HEK293T (cell line): Measurements from ENCODE around the gene EPB41L3.

Experiments used
- ARNT ChIP-seq: fragments of 450-650 bp; IDR thresholded peaks from 2 replicates; pipeline ENCODE4 v1.6.1; 2017; ENCODE audit warnings: mild to moderate bottlenecking
- BHLHE40 ChIP-seq: fragments of 450-650 bp; IDR thresholded peaks from 2 replicates; pipeline ENCODE4 v1.6.1; 2016; ENCODE audit warnings: mild to moderate bottlenecking, moderate library complexity, borderline replicate concordance
- CTBP1 ChIP-seq: fragments of 450-650 bp; IDR thresholded peaks from 2 replicates; pipeline ENCODE4 v1.6.1; 2016; ENCODE audit warnings: borderline replicate concordance
- ELF4 ChIP-seq: fragments of 450-650 bp; IDR thresholded peaks from 2 replicates; pipeline ENCODE4 v1.6.1; 2017; ENCODE audit warnings: antibody characterized with exemption
- FOXA1 ChIP-seq: fragments of 450-650 bp; IDR thresholded peaks from 2 replicates; pipeline ENCODE4 v1.6.1; 2016; ENCODE audit warnings: mild to moderate bottlenecking
- FOXK2 ChIP-seq: fragments of 450-650 bp; IDR thresholded peaks from 2 replicates; pipeline ENCODE4 v1.6.1; 2016; ENCODE audit warnings: mild to moderate bottlenecking
- FOXM1 ChIP-seq: fragments of 450-650 bp; IDR thresholded peaks from 2 replicates; pipeline ENCODE4 v1.6.1; 2017; ENCODE audit warnings: mild to moderate bottlenecking, borderline replicate concordance
- HDGF ChIP-seq: fragments of 450-650 bp; IDR thresholded peaks from 2 replicates; pipeline ENCODE4 v1.6.1; 2017; ENCODE audit warnings: antibody characterized with exemption, borderline replicate concordance
- L3MBTL2 ChIP-seq: fragments of 450-650 bp; conservative IDR thresholded peaks from 2 replicates; pipeline ENCODE4 v1.6.1; 2016; ENCODE audit warnings: mild to moderate bottlenecking
- SP1 ChIP-seq: fragments of 450-650 bp; IDR thresholded peaks from 2 replicates; pipeline ENCODE4 v1.6.1; 2017
- SUZ12 ChIP-seq: fragments of 450-650 bp; IDR thresholded peaks from 2 replicates; pipeline ENCODE4 v1.6.1; 2016; ENCODE audit warnings: mild to moderate bottlenecking
- TARDBP ChIP-seq: fragments of 450-650 bp; IDR thresholded peaks from 2 replicates; pipeline ENCODE4 v1.6.1; 2016
- ZNF384 ChIP-seq: fragments of 450-650 bp; IDR thresholded peaks from 2 replicates; pipeline ENCODE4 v1.6.1; 2016
- TF ChIP-seq, protein P1 (sequence below): fragments of 450-650 bp; IDR thresholded peaks from 2 replicates; pipeline ENCODE4 v1.6.1; 2016

DNA sequence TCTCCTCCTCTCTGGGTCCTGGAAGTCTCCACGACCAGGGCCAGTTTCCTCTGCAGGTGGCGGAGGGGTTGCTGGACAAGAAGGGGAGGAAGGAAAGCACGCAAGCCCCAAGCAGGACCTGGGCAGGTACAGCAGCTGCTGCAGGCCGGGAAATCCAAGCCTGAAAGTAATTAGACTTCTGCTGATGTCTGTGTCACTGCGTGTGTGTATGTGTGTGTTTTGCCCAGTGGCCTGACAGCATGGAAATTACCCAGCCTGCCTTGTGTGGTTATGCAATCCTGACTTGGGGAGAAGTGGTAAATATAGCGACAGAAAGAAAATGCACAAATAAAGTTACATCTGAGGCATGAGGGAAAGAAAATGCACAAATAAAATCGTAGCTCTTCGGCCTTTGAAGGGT is 126.5 kb downstream of the EPB41L3 start:
- TF ChIP-seq CTBP1 (no peak), FOXM1 (no peak), SUZ12 (no peak), FOXA1 (no peak), BHLHE40 (no peak), SP1 (no peak), ELF4 (no peak), TARDBP (no peak), L3MBTL2 (no peak), ARNT (no peak), FOXK2 (no peak), HDGF (no peak), ZNF384 (no peak)
- TF ChIP-seq, protein P1, sequence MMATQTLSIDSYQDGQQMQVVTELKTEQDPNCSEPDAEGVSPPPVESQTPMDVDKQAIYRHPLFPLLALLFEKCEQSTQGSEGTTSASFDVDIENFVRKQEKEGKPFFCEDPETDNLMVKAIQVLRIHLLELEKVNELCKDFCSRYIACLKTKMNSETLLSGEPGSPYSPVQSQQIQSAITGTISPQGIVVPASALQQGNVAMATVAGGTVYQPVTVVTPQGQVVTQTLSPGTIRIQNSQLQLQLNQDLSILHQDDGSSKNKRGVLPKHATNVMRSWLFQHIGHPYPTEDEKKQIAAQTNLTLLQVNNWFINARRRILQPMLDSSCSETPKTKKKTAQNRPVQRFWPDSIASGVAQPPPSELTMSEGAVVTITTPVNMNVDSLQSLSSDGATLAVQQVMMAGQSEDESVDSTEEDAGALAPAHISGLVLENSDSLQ = no peak
